ENCODE results near the gene EFNB2. TPM values are rescaled to one million over a fixed set of nuclear protein-coding genes. Genes with fewer than 3 reads are reported as not detected.

The EFNB2 gene, protein sequence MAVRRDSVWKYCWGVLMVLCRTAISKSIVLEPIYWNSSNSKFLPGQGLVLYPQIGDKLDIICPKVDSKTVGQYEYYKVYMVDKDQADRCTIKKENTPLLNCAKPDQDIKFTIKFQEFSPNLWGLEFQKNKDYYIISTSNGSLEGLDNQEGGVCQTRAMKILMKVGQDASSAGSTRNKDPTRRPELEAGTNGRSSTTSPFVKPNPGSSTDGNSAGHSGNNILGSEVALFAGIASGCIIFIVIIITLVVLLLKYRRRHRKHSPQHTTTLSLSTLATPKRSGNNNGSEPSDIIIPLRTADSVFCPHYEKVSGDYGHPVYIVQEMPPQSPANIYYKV
- total RNA-seq (2021) (2.2 and 5.2 TPM in 2 replicates), Bru-seq, nascent RNA (percentile 56 among the genes with signal in this experiment), BruChase-seq, experiment 1, labeled RNA remaining after a 2-hour chase (percentile 51 among the genes with signal in this experiment), BruChase-seq, experiment 2, labeled RNA remaining after a 6-hour chase (percentile 41 among the genes with signal in this experiment)
- long read RNA-seq: 0 reads

DNA sequence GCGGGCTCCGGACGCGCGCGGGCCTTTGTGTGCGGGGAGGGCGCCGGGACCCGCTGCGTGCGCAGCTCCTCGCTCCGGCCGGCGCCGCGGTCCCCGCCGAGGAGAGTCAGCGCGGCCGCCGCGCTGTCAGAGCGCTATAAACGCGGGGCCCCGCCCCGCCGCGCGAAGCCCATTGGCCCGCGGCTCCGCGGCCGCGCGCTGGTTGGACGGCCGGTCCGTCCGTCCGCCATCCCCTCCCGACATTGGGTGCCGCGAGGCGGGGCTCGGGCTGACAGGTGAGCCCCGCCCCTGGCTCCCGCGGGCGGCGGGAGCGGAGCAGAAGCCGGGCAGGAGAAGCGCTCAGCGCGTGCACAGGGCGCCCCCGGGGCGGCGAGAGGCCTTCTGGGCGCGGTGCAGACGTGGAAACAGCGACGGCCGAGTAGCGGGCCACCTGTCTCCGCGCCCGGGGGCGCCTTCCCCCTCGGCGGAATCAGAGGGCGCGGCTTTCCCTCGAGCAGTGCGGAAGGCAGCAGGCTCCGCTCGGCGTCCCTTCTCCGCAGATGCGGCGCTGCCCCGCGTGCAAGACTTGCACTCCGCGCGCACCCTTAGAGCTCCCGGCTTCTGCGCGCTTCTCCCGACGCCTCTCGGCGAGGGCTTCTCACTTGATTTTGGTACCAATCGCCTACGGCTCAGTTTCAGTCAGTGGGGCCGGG is at the start of gene EFNB2:
EFNB2 (minus strand) TSS at position 111 of the 692 bp plus-strand sequence. CDS start 698 bp downstream, outside the sequence.
- intact Hi-C loops (cut with micrococcal nuclease; ENCODE audit: unreplicated experiment): loop anchor here (5.0 to 10.0 kb wide), 6 partner anchors 382 to 1963 kb away; no protein-coding TSS in a partner anchor
- peak; percentile 93 for DNase-seq (ENCODE audit: low spot score)
- no peaks in the 10 kb centered on the region for H3K36me3 ChIP-seq (ENCODE audit: insufficient read depth, low read length, poor library complexity, severe bottlenecking)
- H3K4me1 ChIP-seq (ENCODE audit: insufficient read depth, low read length, poor library complexity, severe bottlenecking): peaks cover 4% of the 10 kb centered on the region
- H3K27me3 ChIP-seq (replicated peaks; ENCODE audit: insufficient read depth, low read depth, low read length, poor library complexity): peaks cover 42% of the 10 kb centered on the region
- ChIA-PET CTCF (interaction anchor here (0.6 to 1.2 kb wide), 6 partner anchors 10 to 1125 kb away, joined by 3 to 18 read pairs (median 3); partner anchors contain the start of gene ARGLU1), POLR2A (ENCODE audit: low non-redundant PET) (no interaction called here)
- no peak within 1 kb of the TSS for H3K27ac ChIP-seq (ENCODE audit: low read depth, low read length, poor library complexity, severe bottlenecking)
- peak within 1 kb of the TSS; percentile 51 for H3K4me3 ChIP-seq (ENCODE audit: low read depth, low read length, poor library complexity, severe bottlenecking)
- BruUV-seq (replicated peaks): no TSS peak
- TF ChIP-seq, protein P1, sequence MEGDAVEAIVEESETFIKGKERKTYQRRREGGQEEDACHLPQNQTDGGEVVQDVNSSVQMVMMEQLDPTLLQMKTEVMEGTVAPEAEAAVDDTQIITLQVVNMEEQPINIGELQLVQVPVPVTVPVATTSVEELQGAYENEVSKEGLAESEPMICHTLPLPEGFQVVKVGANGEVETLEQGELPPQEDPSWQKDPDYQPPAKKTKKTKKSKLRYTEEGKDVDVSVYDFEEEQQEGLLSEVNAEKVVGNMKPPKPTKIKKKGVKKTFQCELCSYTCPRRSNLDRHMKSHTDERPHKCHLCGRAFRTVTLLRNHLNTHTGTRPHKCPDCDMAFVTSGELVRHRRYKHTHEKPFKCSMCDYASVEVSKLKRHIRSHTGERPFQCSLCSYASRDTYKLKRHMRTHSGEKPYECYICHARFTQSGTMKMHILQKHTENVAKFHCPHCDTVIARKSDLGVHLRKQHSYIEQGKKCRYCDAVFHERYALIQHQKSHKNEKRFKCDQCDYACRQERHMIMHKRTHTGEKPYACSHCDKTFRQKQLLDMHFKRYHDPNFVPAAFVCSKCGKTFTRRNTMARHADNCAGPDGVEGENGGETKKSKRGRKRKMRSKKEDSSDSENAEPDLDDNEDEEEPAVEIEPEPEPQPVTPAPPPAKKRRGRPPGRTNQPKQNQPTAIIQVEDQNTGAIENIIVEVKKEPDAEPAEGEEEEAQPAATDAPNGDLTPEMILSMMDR (conservative IDR thresholded peaks at IDR 0.05; ENCODE audit: low read depth, low read length): no peak
- TF ChIP-seq EZH2 (IDR thresholded peaks at IDR 0.05; ENCODE audit: borderline replicate concordance, low read depth, low read length, poor library complexity, severe bottlenecking): no peak
- no peaks in the 10 kb centered on the region for H3K9me3 ChIP-seq (ENCODE audit: low read depth, low read length, poor library complexity, severe bottlenecking)

DNA sequence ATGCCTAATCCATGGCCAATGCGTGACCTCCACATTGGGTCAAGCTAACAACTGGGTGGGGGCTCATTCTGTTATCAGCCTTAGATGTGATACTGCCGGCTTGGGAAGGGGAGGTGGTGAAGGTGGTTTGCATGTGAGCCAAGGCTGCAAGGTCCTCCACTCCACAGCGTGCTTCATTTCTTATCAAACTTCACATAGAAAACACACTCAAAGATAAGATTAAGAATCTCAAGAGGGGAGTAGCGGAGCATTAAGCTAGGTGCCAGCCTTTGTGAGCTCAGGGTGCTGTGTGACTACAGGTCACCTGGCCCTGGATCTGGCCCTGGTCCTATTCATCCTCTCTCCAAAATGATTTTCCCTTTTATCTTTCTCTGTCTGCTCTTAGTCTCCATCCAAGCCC is 45.8 kb upstream of the EFNB2 start:
- no peak for TF ChIP-seq EZH2 (IDR thresholded peaks at IDR 0.05; ENCODE audit: borderline replicate concordance, low read depth, low read length, poor library complexity, severe bottlenecking)
- TF ChIP-seq, protein P1 (conservative IDR thresholded peaks at IDR 0.05; ENCODE audit: low read depth, low read length): no peak
- Histone ChIP-seq H3K9me3 (ENCODE audit: low read depth, low read length, poor library complexity, severe bottlenecking) (peaks cover 16% of the 10 kb centered on the region), H3K27ac (ENCODE audit: low read depth, low read length, poor library complexity, severe bottlenecking) (no peak overlapping the region), H3K27me3 (replicated peaks; ENCODE audit: insufficient read depth, low read depth, low read length, poor library complexity) (no peaks in the 10 kb centered on the region), H3K4me3 (ENCODE audit: low read depth, low read length, poor library complexity, severe bottlenecking) (no peak overlapping the region), H3K4me1 (ENCODE audit: insufficient read depth, low read length, poor library complexity, severe bottlenecking) (no peaks in the 10 kb centered on the region), H3K36me3 (ENCODE audit: insufficient read depth, low read length, poor library complexity, severe bottlenecking) (no peaks in the 10 kb centered on the region)
- intact Hi-C loops (cut with micrococcal nuclease; ENCODE audit: unreplicated experiment): no loop called here
- CTCF ChIA-PET: no interaction called here
- POLR2A ChIA-PET (ENCODE audit: low non-redundant PET): no interaction called here
- DNase-seq (ENCODE audit: low spot score): no peak
- BruUV-seq (replicated peaks): no TSS peak

DNA sequence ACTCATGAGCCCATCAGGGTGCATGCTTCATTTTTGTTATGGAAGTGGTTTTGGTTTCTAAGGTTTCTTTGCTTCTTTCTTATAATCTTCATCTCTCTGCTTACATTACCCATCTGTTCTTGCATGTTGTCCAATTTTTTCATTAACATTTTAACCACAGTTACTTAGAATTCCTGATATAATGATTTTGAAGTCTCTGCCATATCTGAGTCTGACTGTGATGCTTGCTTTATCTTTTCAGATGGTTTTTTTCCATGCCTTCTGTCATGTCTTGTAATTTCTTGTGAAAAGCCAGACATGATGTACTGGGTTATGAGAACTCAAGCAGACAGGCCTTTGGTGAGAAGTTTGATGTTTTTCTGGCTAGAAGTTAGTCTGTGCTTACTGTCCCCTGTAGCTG is 40.4 kb upstream of the EFNB2 start:
- ChIA-PET CTCF (no interaction called here), POLR2A (ENCODE audit: low non-redundant PET) (no interaction called here)
- Histone ChIP-seq H3K27ac (ENCODE audit: low read depth, low read length, poor library complexity, severe bottlenecking) (no peak overlapping the region), H3K36me3 (ENCODE audit: insufficient read depth, low read length, poor library complexity, severe bottlenecking) (no peaks in the 10 kb centered on the region), H3K9me3 (ENCODE audit: low read depth, low read length, poor library complexity, severe bottlenecking) (no peaks in the 10 kb centered on the region), H3K27me3 (replicated peaks; ENCODE audit: insufficient read depth, low read depth, low read length, poor library complexity) (no peaks in the 10 kb centered on the region), H3K4me3 (ENCODE audit: low read depth, low read length, poor library complexity, severe bottlenecking) (no peak overlapping the region), H3K4me1 (ENCODE audit: insufficient read depth, low read length, poor library complexity, severe bottlenecking) (no peaks in the 10 kb centered on the region)
- intact Hi-C loops (cut with micrococcal nuclease; ENCODE audit: unreplicated experiment): no loop called here
- no peak for TF ChIP-seq EZH2 (IDR thresholded peaks at IDR 0.05; ENCODE audit: borderline replicate concordance, low read depth, low read length, poor library complexity, severe bottlenecking)
- TF ChIP-seq, protein P1 (conservative IDR thresholded peaks at IDR 0.05; ENCODE audit: low read depth, low read length): no peak
- no peak for DNase-seq (ENCODE audit: low spot score)
- no TSS peak for BruUV-seq (replicated peaks)
